Suppressor macrophage treated with lipopolysaccharide for 4 hours (primary cell): Measurements from ENCODE around the gene DPF3.
"Not testable (repeated sequence)": the region's sequence is repeated elsewhere in the genome, so short reads cannot be mapped to it uniquely, and the experiment has no call there.

Experiments
- DNase-seq: peaks from one replicate; pipeline ENCODE4 v3.0.0-alpha.2; 2020

DPF3 gene

DNA sequence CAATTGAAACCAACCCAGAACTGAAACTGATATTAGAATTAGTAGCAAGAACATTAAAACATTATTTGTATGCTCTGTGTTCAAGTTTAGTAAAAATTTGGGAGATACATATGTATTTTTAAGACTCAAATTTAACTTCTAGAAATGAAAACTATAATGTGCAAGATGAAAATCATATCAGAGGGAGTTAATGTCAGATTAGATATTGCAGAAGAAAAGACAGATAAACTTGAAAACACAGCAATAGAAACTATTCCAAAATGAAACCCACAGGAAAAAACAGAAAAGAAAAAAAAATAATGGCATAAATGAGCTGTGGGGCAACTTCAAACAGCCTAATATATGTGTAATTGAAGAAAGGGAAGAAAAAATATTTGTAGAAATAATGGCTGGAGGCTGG, 134.9 kb downstream of the DPF3 start:
- no peak for DNase-seq

DNA sequence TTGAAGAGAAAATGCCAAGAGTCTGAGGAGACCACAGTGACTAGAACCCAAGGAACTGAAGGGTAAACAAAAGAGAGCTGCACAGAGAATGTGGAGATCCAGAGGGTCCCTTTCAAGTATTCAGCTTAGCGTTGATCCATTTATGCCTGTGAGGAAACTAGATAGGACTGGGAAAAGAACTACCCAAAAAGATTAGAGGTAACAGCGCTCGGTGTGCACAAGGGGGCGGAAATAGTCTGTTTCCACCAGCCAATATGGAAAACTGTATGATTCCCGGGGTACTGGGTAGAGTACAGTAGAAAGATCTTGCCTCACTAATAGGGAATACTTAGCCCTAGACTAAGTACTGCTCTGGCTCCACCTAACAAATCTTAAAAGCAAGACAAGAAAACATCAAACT, 135.5 kb downstream of the DPF3 start:
- DNase-seq, result no peak

DNA sequence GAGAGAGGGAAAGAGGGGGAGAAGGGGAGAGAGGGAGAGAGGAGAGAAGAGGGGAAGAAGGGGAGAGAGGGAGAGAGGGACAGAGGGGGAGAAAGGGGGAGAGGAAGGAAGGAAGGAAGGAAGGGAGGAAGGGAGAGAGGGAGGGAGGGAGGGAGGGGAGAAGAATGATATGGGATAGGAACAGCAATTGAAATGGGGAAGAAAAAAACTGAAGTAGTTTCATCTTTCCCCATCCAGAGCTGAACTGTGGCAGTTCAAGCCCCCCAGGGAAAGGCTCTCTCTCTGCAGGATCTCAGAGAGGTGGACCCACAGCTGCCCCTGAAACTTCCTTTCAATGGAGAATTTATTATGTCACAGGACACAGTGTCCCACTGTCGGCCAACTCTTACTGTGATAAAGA, 136.9 kb downstream of the DPF3 start:
- no peak for DNase-seq

- DNase-seq, result no peak
Observed at GRCh38 chr14:72755766-72756165, 138.1 kb downstream of the DPF3 start.

- no peak for DNase-seq
Observed at GRCh38 chr14:72754949-72755348, 139.0 kb downstream of the DPF3 start.

GRCh38 chr14:72753879-72754400, 140.0 kb downstream of the DPF3 start:
- DNase-seq, result no peak

DNA sequence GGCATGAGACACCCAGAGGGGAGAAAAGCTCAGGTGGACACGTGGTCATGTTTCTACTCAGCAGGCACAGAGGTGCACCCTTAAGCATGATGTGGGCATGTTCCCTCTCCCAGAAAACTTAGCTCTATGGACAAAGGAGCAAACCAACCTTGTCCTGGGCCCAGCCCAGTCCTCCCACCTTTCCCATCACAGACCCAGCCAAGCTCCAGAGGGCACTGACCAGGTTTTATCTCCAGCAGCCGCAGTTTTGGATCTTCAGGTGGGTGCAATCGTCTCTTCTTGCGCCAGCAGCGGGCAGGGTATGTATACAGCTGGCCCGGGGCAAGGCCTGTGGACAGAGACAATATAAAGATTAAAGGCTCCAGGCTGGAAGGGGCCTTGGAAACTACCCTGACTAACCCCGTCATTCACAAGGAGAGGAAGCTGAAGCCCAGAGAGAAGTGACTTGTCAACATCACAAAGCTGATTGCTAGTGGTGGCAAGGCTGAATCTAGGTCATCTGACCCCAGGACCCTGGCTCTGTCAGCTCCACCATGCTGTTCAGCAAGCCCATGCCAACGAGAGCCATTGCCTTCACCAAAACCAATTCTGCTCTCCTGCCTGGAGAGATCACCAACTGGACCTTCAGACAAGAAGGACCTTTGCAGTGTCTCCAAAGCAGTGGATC, 140.7 kb downstream of the DPF3 start:
- no peak for DNase-seq

- DNase-seq, result no peak
Observed at GRCh38 chr14:72752034-72752412, 141.9 kb downstream of the DPF3 start.

GRCh38 chr14:72751276-72752033, 142.4 kb downstream of the DPF3 start:
- no peak for DNase-seq

- DNase-seq, result not testable (repeated sequence)
Observed at GRCh38 chr14:72748921-72749320, 145.0 kb downstream of the DPF3 start.

DNA sequence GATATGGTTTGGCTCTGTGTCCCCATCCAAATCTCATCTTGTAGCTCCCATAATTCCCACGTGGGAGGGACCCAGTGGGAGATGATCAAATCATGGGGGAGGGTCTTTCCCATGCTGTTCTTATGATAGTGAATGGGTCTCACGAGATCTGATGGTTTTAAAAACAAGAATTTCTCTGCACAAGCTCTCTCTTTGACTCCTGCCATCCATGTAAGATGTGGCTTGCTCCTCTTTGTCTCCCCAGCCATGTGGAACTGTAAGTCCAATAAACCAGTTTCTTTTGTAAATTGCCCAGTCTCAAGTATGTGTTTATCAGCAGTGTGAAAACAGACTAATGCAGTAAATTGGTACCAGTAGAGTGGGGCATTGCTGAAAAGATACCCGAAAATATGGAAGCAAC, 146.2 kb downstream of the DPF3 start:
- no peak for DNase-seq

GRCh38 chr14:72745991-72746980, 147.6 kb downstream of the DPF3 start:
- DNase-seq, result no peak

DNA sequence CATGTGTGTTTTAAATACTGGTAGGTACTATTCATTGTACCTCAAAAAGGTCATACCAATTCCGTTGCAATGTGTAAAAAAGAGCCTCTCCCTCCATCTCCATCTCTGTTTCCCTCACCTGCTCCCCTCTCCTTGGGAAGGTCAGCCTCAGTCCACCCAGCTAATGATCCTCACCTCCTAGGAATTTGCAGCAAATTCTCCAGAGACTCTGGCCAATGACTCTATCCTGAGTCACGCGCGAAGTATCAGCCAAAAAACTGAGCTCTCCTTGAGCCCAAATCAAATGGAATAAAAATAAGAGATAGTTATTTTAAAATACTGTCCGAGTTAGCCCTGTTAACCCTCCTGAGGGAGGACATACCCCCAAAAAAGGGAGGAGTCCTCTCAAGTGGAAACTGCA, 148.4 kb downstream of the DPF3 start:
- no peak for DNase-seq

- DNase-seq, result no peak
Observed at GRCh38 chr14:72744416-72745120, 149.3 kb downstream of the DPF3 start.

GRCh38 chr14:72743626-72744025, 150.3 kb downstream of the DPF3 start:
- DNase-seq, result no peak

DNA sequence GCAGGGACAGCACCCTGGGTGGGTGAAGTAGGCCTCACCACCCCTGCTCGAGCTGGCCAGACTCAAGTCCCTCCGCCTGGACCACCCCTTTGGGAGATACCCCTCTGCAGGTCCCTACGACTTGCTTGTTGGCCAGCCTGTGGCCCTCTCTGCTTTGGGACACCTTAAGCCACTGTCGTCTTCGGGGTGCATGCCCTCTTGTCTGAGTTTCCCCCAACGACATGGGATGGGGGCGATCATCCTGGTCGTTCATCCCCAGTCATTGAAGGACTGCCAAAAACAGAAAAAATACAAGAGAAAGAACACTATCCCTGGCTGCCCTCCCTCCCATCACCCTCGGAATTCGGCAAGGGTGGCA, 151.1 kb downstream of the DPF3 start:
- no peak for DNase-seq

DNA sequence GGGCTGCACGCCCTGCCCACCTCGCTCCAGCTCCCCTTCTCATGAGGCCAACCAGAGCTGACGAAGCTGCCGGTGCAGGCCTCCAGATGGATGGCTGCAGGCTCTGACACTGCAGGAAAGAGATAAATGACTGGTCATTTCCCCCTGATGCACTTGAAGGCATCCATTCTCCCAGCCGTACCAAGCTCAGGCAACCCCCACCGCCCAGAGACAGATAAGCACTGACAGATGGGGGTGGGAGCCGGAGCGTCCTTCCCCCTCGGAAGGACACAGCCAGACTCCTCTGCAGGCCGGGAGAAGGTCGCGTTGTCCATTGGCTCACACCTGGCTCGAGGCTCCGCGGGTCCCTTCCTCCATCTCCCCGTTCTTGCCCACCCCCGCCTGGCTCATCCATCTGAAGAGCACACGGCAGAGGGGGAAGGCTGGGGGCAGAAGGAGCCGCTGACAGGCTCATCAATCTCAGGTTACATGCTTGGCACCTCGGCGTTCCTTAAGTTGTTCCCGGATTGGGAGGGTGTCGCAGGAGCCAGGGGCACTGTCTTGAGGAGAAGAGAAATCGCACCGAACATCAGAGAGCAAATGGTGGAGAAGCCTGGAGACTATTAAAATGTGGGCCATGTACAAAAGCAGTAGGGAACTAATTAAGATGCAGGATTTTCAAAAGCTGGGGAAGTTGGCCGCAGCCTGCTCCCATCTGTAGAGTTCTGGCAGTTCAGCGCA, 151.6 kb downstream of the DPF3 start:
- no peak for DNase-seq

- DNase-seq, result no peak
Observed at GRCh38 chr14:72741826-72742117, 152.1 kb downstream of the DPF3 start.

- DNase-seq, result no peak
Observed at GRCh38 chr14:72740966-72741825, 152.7 kb downstream of the DPF3 start.

DNA sequence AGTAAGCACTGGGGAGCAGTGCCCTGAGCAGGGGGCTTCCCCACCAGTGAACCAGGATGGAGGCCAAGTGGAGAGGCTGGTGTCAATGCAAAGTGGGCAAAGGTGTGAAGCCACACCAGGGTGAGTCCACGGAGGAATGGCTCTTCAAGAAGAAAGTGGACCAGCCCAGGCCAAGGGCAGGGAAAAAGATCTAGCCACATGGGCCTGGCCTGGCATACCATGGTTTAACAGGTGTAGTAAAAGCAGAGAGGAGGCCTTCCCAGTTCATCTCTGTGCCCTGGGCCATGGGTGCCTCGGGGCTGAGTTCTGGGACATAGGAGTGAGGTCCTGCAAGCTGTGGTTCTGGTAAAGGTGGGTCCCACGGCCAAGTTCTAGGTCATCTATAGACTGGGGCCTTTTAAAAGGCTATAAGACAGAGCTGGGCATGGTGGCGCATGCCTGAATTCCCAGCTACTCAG, 153.4 kb downstream of the DPF3 start:
- no peak for DNase-seq
